ENCODE data around the gene GNG8. TPM values are rescaled to one million over a fixed set of nuclear protein-coding genes. Genes with fewer than 3 reads are reported as not detected.
A peak's percentile ranks its signal among the peaks of the same experiment; 100 is the strongest.

GNG8 gene
- total and polyA plus RNA-seq, 12 donors = 1.9 to 5.9 TPM; not detected in 10

GRCh38 chr19:46615966-46616365 lies 20.0 kb downstream of the GNG8 start:
- peaks cover 18 to 68% (median 46%) of the 10 kb centered on the region in 9 donors for H3K4me1 ChIP-seq

DNA sequence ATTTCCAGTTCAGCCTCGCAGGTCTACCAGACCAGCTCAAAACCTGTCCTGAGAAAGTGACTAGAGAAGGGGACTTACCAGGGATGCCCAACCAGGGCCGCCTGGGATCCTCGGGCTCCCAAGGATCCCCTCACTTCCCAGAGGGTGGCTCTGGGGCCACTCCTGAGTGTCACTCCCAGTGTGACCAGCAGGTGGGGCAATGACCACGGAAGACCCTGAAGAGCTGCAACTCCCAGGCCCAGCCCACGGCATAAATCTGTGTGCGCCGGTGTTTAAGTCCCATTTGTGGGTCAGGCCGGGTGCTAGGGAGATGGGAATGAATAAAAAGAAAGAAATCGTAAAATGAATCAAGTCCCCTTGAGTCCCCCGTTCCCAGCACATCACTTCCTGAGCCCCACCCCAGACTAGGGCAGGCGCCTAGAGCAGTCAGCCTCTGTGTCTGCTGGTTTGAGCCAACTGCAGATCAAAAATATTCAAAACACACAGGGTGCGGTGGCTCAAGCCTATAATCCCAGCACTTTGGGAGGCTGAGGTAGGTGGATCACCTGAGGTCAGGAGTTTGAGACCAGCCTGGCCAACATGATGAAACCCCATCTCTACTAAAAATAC lies 21.8 kb downstream of the GNG8 start:
- no peak overlapping the region for H3K27ac ChIP-seq
- H3K36me3 ChIP-seq = peaks cover 0 to 19% (median 9%) of the 10 kb centered on the region in 9 donors
- H3K4me3 ChIP-seq = no peak overlapping the region
- intact Hi-C loops (cut with DNase I) = loop anchor here in 7 of 10 donors (1.0 to 5.0 kb wide), 4 partner anchors 47 to 49 kb away; partner anchors contain the start of gene DACT3 (in 2 of the 7)
- peak; percentile 82 to 95 (median 92) for TF ChIP-seq CTCF (IDR thresholded peaks at IDR 0.05)
- H3K9me3 ChIP-seq = no peaks in the 10 kb centered on the region
- DNase-seq = peak; percentile 86
- H3K4me1 ChIP-seq = peaks cover 8 to 57% (median 31%) of the 10 kb centered on the region in 9 donors
- ATAC-seq = peak; percentile 68 to 83 (median 80)
- WGBS, 2 donors = 10 to 13% methylated on average over 12 of the region's 12 CpGs
- H3K27me3 ChIP-seq = no peaks in the 10 kb centered on the region

More at GRCh38 chr19:46615966-46616365, 20.0 kb downstream of the GNG8 start:
- DNase-seq (no peak), ATAC-seq (no peak)
- Histone ChIP-seq H3K9me3 (no peaks in the 10 kb centered on the region), H3K27me3 (no peaks in the 10 kb centered on the region), H3K36me3 (peaks cover 0 to 1% (median 0%) of the 10 kb centered on the region in 9 donors), H3K4me3 (no peak overlapping the region), H3K27ac (no peak overlapping the region)
- TF ChIP-seq CTCF (IDR thresholded peaks at IDR 0.05) = no peak
- WGBS, 2 donors = 87 to 90% methylated on average over 10 of the region's 10 CpGs
- intact Hi-C loops (cut with DNase I) = loop anchor here in 4 of 10 donors (1.0 to 5.0 kb wide), 3 partner anchors 46 to 47 kb away; partner anchors contain the start of gene DACT3 (in 1 of the 4)

DNA sequence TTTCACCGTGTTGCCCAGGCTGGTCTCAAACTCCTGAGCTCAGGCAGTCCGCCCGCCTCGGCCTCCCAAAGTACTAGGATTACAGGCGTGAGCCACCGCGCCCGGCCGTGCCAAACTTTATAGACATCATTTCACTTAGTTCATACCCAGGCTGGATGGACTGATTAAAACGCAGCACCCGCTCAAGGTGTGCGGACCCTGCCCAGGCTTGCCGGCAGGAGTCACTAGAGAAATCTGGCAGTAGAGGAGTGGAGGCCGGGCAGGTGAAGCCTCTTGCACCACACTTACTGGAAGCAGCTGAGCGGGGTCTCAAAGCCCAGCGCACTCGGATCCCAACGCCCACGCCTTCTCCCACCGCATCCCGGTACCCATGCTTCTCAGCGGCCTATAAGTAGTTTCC lies 22.5 kb downstream of the GNG8 start:
- no peak for DNase-seq

GRCh38 chr19:46611776-46612175 lies 24.2 kb downstream of the GNG8 start:
- 67 to 82% methylated on average over 6 of the region's 6 CpGs for WGBS, 2 donors

More for the DNA sequence above, 22.5 kb downstream of the GNG8 start:
- peaks cover 1 to 50% (median 24%) of the 10 kb centered on the region in 9 donors for H3K4me1 ChIP-seq
- H3K27me3 ChIP-seq = no peaks in the 10 kb centered on the region
- no peak for TF ChIP-seq CTCF (IDR thresholded peaks at IDR 0.05)
- H3K27ac ChIP-seq = no peak overlapping the region
- ATAC-seq = no peak
- intact Hi-C loops (cut with DNase I) = loop anchor here in 1 of 10 donors (5.0 kb wide), 1 partner anchor 49 kb away; the partner anchor contains the start of gene DACT3
- WGBS, 2 donors = 90 to 91% methylated on average over 22 of the region's 22 CpGs
- H3K4me3 ChIP-seq = no peak overlapping the region
- H3K36me3 ChIP-seq = peaks cover 0 to 25% (median 16%) of the 10 kb centered on the region in 9 donors
- no peaks in the 10 kb centered on the region for H3K9me3 ChIP-seq

More at GRCh38 chr19:46611776-46612175, 24.2 kb downstream of the GNG8 start:
- no peaks in the 10 kb centered on the region for H3K9me3 ChIP-seq
- H3K27me3 ChIP-seq = no peaks in the 10 kb centered on the region
- peak overlapping the region in 1 of 10 donors; percentile 45 for H3K27ac ChIP-seq
- DNase-seq (no peak), ATAC-seq (no peak)
- intact Hi-C loops (cut with DNase I) = loop anchor here in 1 of 10 donors (5.0 kb wide), 1 partner anchor 51 kb away; the partner anchor contains the start of gene DACT3
- no peak for TF ChIP-seq CTCF (IDR thresholded peaks at IDR 0.05)
- peaks cover 0 to 43% (median 32%) of the 10 kb centered on the region in 9 donors for H3K36me3 ChIP-seq
- H3K4me3 ChIP-seq = no peak overlapping the region
- H3K4me1 ChIP-seq = peaks cover 0 to 38% (median 17%) of the 10 kb centered on the region in 9 donors

Measured in heart right ventricle (tissue), 16 donors.